ENCODE data around the gene PTPRM.

The PTPRM gene

GRCh38 chr18:8162802-8163201 is 595.7 kb downstream of the PTPRM start:
- no peak for TF ChIP-seq CTCF (IDR thresholded peaks at IDR 0.05; ENCODE audit: low read depth, low read length)
- in situ Hi-C loops (cut with HindIII; ENCODE audit: low sequenced_read_pairs), result no loop called here
- no peak for DNase-seq (ENCODE audit: low read depth, low spot score)
- no peak overlapping the region for H3K4me3 ChIP-seq (ENCODE audit: low read depth, low read length)

GRCh38 chr18:8163286-8163959 is 596.3 kb downstream of the PTPRM start:
- no peak for DNase-seq (ENCODE audit: low read depth, low spot score)
- no peak for TF ChIP-seq CTCF (IDR thresholded peaks at IDR 0.05; ENCODE audit: low read depth, low read length)
- in situ Hi-C loops (cut with HindIII; ENCODE audit: low sequenced_read_pairs), result no loop called here
- no peak overlapping the region for H3K4me3 ChIP-seq (ENCODE audit: low read depth, low read length)

GRCh38 chr18:8165095-8165494 is 598.0 kb downstream of the PTPRM start:
- no peak for DNase-seq (ENCODE audit: low read depth, low spot score)
- in situ Hi-C loops (cut with HindIII; ENCODE audit: low sequenced_read_pairs), result no loop called here
- H3K4me3 ChIP-seq (ENCODE audit: low read depth, low read length), result no peak overlapping the region
- TF ChIP-seq CTCF (IDR thresholded peaks at IDR 0.05; ENCODE audit: low read depth, low read length), result no peak

- no peak overlapping the region for H3K4me3 ChIP-seq (ENCODE audit: low read depth, low read length)
- TF ChIP-seq CTCF (IDR thresholded peaks at IDR 0.05; ENCODE audit: low read depth, low read length), result no peak
- DNase-seq (ENCODE audit: low read depth, low spot score), result no peak
- in situ Hi-C loops (cut with HindIII; ENCODE audit: low sequenced_read_pairs), result no loop called here
These were observed 599.9 kb downstream of the PTPRM start for GRCh38 chr18:8167026-8167425.

- in situ Hi-C loops (cut with HindIII; ENCODE audit: low sequenced_read_pairs), result no loop called here
- no peak for TF ChIP-seq CTCF (IDR thresholded peaks at IDR 0.05; ENCODE audit: low read depth, low read length)
- no peak for DNase-seq (ENCODE audit: low read depth, low spot score)
- no peak overlapping the region for H3K4me3 ChIP-seq (ENCODE audit: low read depth, low read length)
These were observed 600.6 kb downstream of the PTPRM start for GRCh38 chr18:8167673-8168072.

- in situ Hi-C loops (cut with HindIII; ENCODE audit: low sequenced_read_pairs), result no loop called here
- TF ChIP-seq CTCF (IDR thresholded peaks at IDR 0.05; ENCODE audit: low read depth, low read length), result no peak
- H3K4me3 ChIP-seq (ENCODE audit: low read depth, low read length), result no peak overlapping the region
- DNase-seq (ENCODE audit: low read depth, low spot score), result no peak
These were observed 602.6 kb downstream of the PTPRM start for GRCh38 chr18:8169722-8170121.
